Osteocyte (in vitro differentiated cells): Measurements from ENCODE around the gene MYO10. TPM values are rescaled to one million over a fixed set of nuclear protein-coding genes. Genes with fewer than 3 reads are reported as not detected.
"Not testable (repeated sequence)": the region's sequence is repeated elsewhere in the genome, so short reads cannot be mapped to it uniquely, and the experiment has no call there.

ENCODE experiments used
- DNase-seq: peaks from one replicate; pipeline ENCODE4 v3.0.0; 2021; ENCODE audit warnings: mixed read lengths; ENCODE audit not compliant: unreplicated experiment; ENCODE audit errors: extremely low spot score
- H3K27ac Mint-ChIP-seq: one replicate; pipeline ENCODE4 v1.8.0; 2021; ENCODE audit warnings: mild to moderate bottlenecking, mixed read lengths; ENCODE audit not compliant: unreplicated experiment
- H3K27me3 Mint-ChIP-seq: one replicate; pipeline ENCODE4 v1.8.0; 2021; ENCODE audit warnings: mixed read lengths; ENCODE audit not compliant: unreplicated experiment
- H3K36me3 Mint-ChIP-seq: one replicate; pipeline ENCODE4 v1.8.0; 2021; ENCODE audit warnings: mixed read lengths; ENCODE audit not compliant: unreplicated experiment
- H3K4me1 Mint-ChIP-seq: one replicate; pipeline ENCODE4 v1.8.0; 2021; ENCODE audit warnings: mixed read lengths; ENCODE audit not compliant: unreplicated experiment
- H3K4me3 Mint-ChIP-seq: one replicate; pipeline ENCODE4 v1.8.0; 2021; ENCODE audit warnings: mild to moderate bottlenecking, moderate library complexity, mixed read lengths; ENCODE audit not compliant: unreplicated experiment
- H3K9me3 Mint-ChIP-seq: one replicate; pipeline ENCODE4 v1.8.0; 2021; ENCODE audit warnings: mixed read lengths; ENCODE audit not compliant: unreplicated experiment
- CTCF ChIP-seq: fragments of 200-600 bp; sonication (generic); IDR thresholded peaks from 2 replicates; pipeline ENCODE4 v1.5.0; 2021; ENCODE audit warnings: antibody characterized with exemption, mild to moderate bottlenecking, moderate library complexity
- total RNA-seq: library from RNA; stranded (reverse); gene quantifications from 2 replicates; pipeline ENCODE4 v1.2.1, GENCODE V29; 2021

The MYO10 gene
- total RNA-seq, 1 donor from 2014 or later = 87.8 TPM

GRCh38 chr5:16659536-16659935 is 276.6 kb downstream of the MYO10 start:
- DNase-seq = no peak
- no peak overlapping the region for H3K27ac Mint-ChIP-seq
- H3K4me1 Mint-ChIP-seq = peaks cover 2% of the 10 kb centered on the region
- TF ChIP-seq CTCF = no peak
- H3K27me3 Mint-ChIP-seq = peaks cover 9% of the 10 kb centered on the region
- no peaks in the 10 kb centered on the region for H3K9me3 Mint-ChIP-seq
- H3K4me3 Mint-ChIP-seq = no peak overlapping the region
- peaks cover 5% of the 10 kb centered on the region for H3K36me3 Mint-ChIP-seq

DNA sequence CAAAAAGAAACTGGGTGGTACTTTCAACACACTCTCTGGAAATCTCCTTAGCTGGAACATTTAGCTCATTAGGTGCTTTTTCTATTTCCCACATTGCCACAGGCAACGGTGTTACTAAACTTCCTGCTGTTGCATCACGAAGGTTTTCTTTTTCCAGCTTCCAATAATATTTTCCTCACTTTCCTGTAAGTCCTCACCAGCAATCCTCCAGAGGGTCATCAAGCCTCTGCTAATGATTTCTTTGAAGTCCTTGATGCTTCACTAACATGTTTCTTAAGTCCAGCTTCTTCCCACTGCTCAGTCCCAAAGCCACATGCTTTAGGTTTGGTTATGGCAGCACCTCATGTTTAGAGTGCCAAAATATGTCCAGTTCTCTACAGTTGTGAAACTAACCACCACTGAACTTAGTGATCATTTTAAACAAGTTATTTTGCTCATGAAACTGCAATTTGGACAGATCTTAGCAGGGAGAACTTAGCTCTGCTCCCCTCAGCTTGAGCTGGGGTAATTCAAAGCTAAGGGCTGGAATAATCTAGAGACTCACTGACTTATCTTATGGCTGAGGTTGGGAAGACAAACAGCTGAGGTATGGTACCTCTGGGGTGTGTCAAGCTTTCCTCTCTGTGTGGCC is 279.4 kb downstream of the MYO10 start:
- H3K4me3 Mint-ChIP-seq = no peak overlapping the region
- DNase-seq = no peak
- peaks cover 2% of the 10 kb centered on the region for H3K4me1 Mint-ChIP-seq
- TF ChIP-seq CTCF = no peak
- H3K27me3 Mint-ChIP-seq = peaks cover 16% of the 10 kb centered on the region
- H3K36me3 Mint-ChIP-seq = no peaks in the 10 kb centered on the region
- no peak overlapping the region for H3K27ac Mint-ChIP-seq
- no peaks in the 10 kb centered on the region for H3K9me3 Mint-ChIP-seq

DNA sequence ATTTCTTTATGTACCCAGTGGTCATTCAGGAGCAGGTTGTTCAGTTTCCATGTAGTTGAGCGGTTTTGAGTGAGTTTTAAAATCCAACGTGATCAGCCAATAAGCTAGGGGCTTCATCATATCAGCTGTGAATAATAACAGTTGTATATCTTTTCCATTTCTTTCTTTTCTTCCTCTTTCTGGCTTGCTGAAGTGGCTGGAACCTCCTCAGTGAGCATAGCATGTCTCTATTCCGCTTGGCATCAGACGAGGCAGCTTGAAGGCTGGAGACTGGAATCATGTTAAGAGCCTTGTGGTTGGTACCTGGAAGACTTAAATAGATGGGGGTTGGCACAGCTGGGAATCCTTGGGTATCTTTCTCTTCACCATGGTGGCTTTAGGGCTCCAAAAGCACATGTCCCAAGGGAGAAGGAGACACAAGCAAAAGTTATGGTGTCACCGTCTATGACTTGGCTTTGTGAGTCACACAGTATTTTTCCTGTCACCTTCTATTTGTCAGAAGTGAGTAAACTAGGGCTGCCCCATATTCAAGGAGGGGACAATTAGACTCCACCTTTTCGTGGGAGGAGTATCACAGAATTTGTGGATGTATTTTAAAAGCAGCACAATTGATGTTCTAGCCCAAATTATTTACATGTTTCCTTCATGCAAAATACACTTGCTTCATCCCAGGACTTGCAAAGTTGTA is 281.3 kb downstream of the MYO10 start:
- Mint-ChIP-seq H3K36me3 (no peaks in the 10 kb centered on the region), H3K27ac (no peak overlapping the region), H3K9me3 (no peaks in the 10 kb centered on the region), H3K27me3 (peaks cover 20% of the 10 kb centered on the region), H3K4me3 (no peak overlapping the region), H3K4me1 (peaks cover 2% of the 10 kb centered on the region)
- DNase-seq = no peak
- no peak for TF ChIP-seq CTCF

DNA sequence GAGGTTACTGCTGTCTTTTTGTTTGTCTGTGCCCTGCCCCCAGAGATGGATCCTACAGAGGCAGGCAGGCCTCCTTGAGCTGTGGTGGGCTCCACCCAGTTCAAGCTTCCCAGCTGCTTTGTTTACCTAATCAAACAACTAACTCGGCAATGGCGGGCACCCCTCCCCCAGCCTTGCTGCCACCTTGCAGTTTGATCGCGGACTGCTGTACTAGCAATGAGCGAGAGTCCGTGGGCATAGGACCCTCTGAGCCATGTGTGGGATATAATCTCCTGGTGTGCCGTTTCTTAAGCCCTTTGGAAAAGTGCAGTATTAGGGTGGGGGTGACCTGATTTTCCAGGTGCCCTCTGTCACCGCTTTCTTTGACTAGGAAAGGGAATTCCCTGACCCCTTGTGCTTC is 287.3 kb downstream of the MYO10 start:
- H3K27me3 Mint-ChIP-seq = peaks cover 23% of the 10 kb centered on the region
- not testable (repeated sequence) for DNase-seq, H3K4me3 Mint-ChIP-seq, H3K27ac Mint-ChIP-seq, H3K36me3 Mint-ChIP-seq, H3K4me1 Mint-ChIP-seq, H3K9me3 Mint-ChIP-seq

GRCh38 chr5:16644301-16644889 is 291.7 kb downstream of the MYO10 start:
- Mint-ChIP-seq H3K36me3 (no peaks in the 10 kb centered on the region), H3K4me3 (no peak overlapping the region), H3K27ac (no peak overlapping the region), H3K4me1 (no peaks in the 10 kb centered on the region), H3K9me3 (peaks cover 7% of the 10 kb centered on the region), H3K27me3 (peaks cover 40% of the 10 kb centered on the region)
- TF ChIP-seq CTCF = no peak
- no peak for DNase-seq
